HG02571 (cell line): ENCODE measurements around the gene PRKCE.

Experiments
- ATAC-seq: cut with Tn5 transposase; IDR thresholded peaks from one replicate; pipeline ENCODE4 v1.9.1; 2021; ENCODE audit warnings: mild to moderate bottlenecking, moderate library complexity; ENCODE audit not compliant: unreplicated experiment

PRKCE gene

GRCh38 chr2:45979065-45979464 is 327.6 kb downstream of the PRKCE start:
- ATAC-seq = no peak

GRCh38 chr2:45980161-45980865 is 328.8 kb downstream of the PRKCE start:
- ATAC-seq = no peak

- no peak for ATAC-seq
Observed at GRCh38 chr2:45981384-45981930, 330.0 kb downstream of the PRKCE start.

GRCh38 chr2:45982096-45982495 is 330.6 kb downstream of the PRKCE start:
- ATAC-seq = no peak

GRCh38 chr2:45983213-45983612 is 331.7 kb downstream of the PRKCE start:
- no peak for ATAC-seq

GRCh38 chr2:45984366-45984765 is 332.9 kb downstream of the PRKCE start:
- no peak for ATAC-seq

GRCh38 chr2:45984896-45985473 is 333.5 kb downstream of the PRKCE start:
- no peak for ATAC-seq

- ATAC-seq = no peak
Observed at GRCh38 chr2:45986509-45986908, 335.0 kb downstream of the PRKCE start.

GRCh38 chr2:45987856-45988255 is 336.4 kb downstream of the PRKCE start:
- ATAC-seq = no peak

- no peak for ATAC-seq
Observed at GRCh38 chr2:45988879-45989278, 337.4 kb downstream of the PRKCE start.

- no peak for ATAC-seq
Observed at GRCh38 chr2:45990131-45990530, 338.7 kb downstream of the PRKCE start.

GRCh38 chr2:45992021-45992740 is 340.7 kb downstream of the PRKCE start:
- no peak for ATAC-seq

- no peak for ATAC-seq
Observed at GRCh38 chr2:45992741-45993475, 341.4 kb downstream of the PRKCE start.

- no peak for ATAC-seq
Observed at GRCh38 chr2:45993476-45993991, 342.1 kb downstream of the PRKCE start.

- ATAC-seq = no peak
Observed at GRCh38 chr2:45994060-45994459, 342.6 kb downstream of the PRKCE start.

- ATAC-seq = no peak
Observed at GRCh38 chr2:46000660-46001059, 349.2 kb downstream of the PRKCE start.

GRCh38 chr2:46001290-46001689 is 349.8 kb downstream of the PRKCE start:
- ATAC-seq = no peak

GRCh38 chr2:46001741-46002506 is 350.4 kb downstream of the PRKCE start:
- ATAC-seq = no peak

- no peak for ATAC-seq
Observed at GRCh38 chr2:46002507-46002883, 351.0 kb downstream of the PRKCE start.

GRCh38 chr2:46002947-46003346 is 351.5 kb downstream of the PRKCE start:
- no peak for ATAC-seq
